Large intestine (tissue), 3 donors: ENCODE measurements around the gene PRPF8. TPM values are rescaled to one million over a fixed set of nuclear protein-coding genes. Genes with fewer than 3 reads are reported as not detected.

Experiments
- DNase-seq, 2 donors: peaks; one replicate each; pipeline versions ENCODE4 v3.0.0 to v3.0.0-alpha.2; 2013
- H3K27ac ChIP-seq: one replicate; pipeline ENCODE4 v1.5.1; 2013; ENCODE audit warnings: low read length
- H3K27me3 ChIP-seq: 2 replicates; pipeline ENCODE4 v1.6.1; 2013; ENCODE audit warnings: low read length; ENCODE audit not compliant: control insufficient read depth, insufficient read depth
- H3K36me3 ChIP-seq: 2 replicates; pipeline ENCODE4 v1.6.1; 2013; ENCODE audit warnings: low read length; ENCODE audit not compliant: control insufficient read depth, insufficient read depth
- H3K4me1 ChIP-seq: one replicate; pipeline ENCODE4 v1.6.1; 2013; ENCODE audit warnings: low read length; ENCODE audit not compliant: control insufficient read depth, insufficient read depth
- H3K4me3 ChIP-seq: one replicate; pipeline ENCODE4 v1.5.1; 2013; ENCODE audit warnings: low read length
- H3K9me3 ChIP-seq: one replicate; pipeline ENCODE4 v1.6.1; 2013; ENCODE audit warnings: mild to moderate bottlenecking, low read depth, low read length, moderate library complexity; ENCODE audit not compliant: control insufficient read depth
- WGBS: methylation state at CpG from one replicate; pipeline ENCODE4 v1.1.5; 2013; ENCODE audit warnings: low lambda C conversion rate; ENCODE audit not compliant: insufficient coverage; 5-methylcytosine and 5-hydroxymethylcytosine counted together
- polyA plus RNA-seq: library from polyadenylated mRNA; unstranded; fragments of 120-200 nt; gene quantifications from one replicate; pipeline ENCODE4 v1.2.1, GENCODE V29; 2013

The PRPF8 gene
- polyA plus RNA-seq, 1 donor: 177 TPM

DNA sequence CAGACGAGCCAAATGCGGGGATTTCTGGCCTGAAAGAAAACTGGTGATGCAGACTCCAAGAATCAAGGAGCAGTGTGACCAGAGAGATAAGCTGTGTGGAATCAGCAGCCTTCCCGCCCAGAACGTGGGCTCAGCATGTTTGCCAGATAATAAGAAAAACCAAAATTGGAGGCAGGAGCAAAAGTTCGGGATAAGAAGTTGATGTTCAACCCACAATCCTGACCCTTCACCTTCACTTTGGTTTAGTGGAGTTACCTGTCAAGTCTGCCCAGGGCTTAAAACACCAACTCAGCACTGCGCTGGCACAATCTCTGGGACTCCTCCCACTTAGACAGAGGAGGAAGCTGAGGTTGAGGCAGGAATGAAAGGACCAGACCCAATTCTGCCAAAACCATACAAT is 59.1 kb downstream of the PRPF8 start:
- Histone ChIP-seq H3K4me3 (no peak overlapping the region), H3K9me3 (no peaks in the 10 kb centered on the region), H3K36me3 (peaks cover 18% of the 10 kb centered on the region), H3K27ac (peak overlapping the region; percentile 77), H3K27me3 (peaks cover 5% of the 10 kb centered on the region), H3K4me1 (peaks cover 43% of the 10 kb centered on the region)
- no CpG with 5 or more reads among the region's 6 CpGs for WGBS
- peak; percentile 73 to 84 for DNase-seq

DNA sequence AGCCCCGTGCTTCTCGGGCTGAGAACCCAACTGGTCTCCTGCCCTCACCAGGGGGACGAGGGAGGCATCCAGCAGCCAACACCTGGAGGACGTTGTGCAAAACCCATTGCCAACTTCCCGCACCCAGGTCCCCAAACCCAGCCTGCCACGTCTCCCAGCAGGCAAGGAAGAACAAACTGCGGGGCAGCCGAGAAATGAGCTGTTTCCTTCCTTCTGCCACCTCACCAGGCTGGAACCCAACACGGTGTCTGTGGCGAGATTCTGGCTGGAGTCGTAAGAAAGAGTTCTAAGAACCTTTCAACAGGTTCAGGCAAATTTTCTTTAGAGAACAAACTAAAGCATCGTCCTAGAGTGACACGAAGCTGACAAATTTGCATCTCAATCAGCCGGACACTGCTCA is 59.6 kb downstream of the PRPF8 start:
- H3K27ac ChIP-seq: peak overlapping the region; percentile 77
- no peaks in the 10 kb centered on the region for H3K9me3 ChIP-seq
- no peak for DNase-seq
- H3K36me3 ChIP-seq: peaks cover 22% of the 10 kb centered on the region
- H3K4me1 ChIP-seq: peaks cover 42% of the 10 kb centered on the region
- peaks cover 5% of the 10 kb centered on the region for H3K27me3 ChIP-seq
- WGBS: no CpG with 5 or more reads among the region's 14 CpGs
- no peak overlapping the region for H3K4me3 ChIP-seq

DNA sequence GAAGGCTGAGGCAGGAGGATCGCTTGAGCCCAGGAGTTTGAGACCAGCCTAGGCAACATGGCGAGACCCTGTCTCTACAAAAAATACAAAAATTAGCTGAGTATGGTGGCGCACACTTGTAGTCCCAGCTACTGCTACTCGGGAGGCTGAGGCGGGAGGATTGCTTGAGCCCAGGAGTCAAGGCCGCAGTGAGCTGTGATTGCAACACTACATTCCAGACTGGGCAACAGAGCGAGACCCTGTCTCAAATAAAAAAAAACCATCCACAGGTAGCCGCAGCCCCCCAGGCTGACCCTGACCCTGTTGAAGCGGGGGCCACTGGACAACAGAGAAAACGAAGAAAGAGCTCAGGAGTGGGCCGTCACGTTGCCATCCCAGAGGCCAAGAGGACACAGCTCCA is 60.0 kb downstream of the PRPF8 start:
- Histone ChIP-seq H3K9me3 (no peaks in the 10 kb centered on the region), H3K4me1 (peaks cover 38% of the 10 kb centered on the region)
- whole genome bisulfite sequencing: no CpG with 5 or more reads among the region's 12 CpGs

DNA sequence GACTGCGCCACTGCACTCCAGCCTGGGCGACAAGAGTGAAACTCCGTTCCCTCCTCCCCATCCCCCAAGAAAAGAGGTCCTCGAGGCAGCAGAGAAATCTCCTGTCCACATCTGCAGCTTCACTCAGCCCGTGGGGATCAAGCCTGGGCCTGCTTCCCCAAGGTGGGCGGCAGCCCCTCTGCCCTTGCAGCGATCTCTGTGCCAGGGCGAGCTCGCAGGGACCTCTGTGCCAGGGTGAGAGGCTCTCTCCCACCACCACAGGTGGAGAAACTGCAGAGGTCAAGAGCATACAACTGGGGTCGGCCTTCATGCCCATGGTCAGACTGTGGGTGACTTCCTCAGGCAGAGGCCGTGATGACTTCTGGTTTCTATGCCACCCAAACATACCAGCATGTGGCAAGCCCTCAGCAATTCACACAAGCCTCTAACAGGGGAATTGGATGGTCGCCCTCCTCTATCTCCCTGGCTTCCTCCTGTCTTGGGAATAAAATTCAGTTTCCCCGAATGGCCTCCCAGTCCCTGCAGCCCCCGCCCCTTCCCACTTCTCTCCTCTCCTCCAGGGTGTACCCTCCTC is 61.5 kb downstream of the PRPF8 start:
- peaks cover 37% of the 10 kb centered on the region for H3K4me1 ChIP-seq
- no peak for DNase-seq
- H3K36me3 ChIP-seq: peaks cover 26% of the 10 kb centered on the region
- WGBS: no CpG with 5 or more reads among the region's 14 CpGs
- no peaks in the 10 kb centered on the region for H3K9me3 ChIP-seq
- H3K27ac ChIP-seq: no peak overlapping the region
- H3K27me3 ChIP-seq: no peaks in the 10 kb centered on the region
- no peak overlapping the region for H3K4me3 ChIP-seq

More for the DNA sequence above, 60.0 kb downstream of the PRPF8 start:
- H3K27ac ChIP-seq: peak overlapping the region; percentile 77
- no peak for DNase-seq
- peaks cover 3% of the 10 kb centered on the region for H3K27me3 ChIP-seq
- no peak overlapping the region for H3K4me3 ChIP-seq
- peaks cover 23% of the 10 kb centered on the region for H3K36me3 ChIP-seq

DNA sequence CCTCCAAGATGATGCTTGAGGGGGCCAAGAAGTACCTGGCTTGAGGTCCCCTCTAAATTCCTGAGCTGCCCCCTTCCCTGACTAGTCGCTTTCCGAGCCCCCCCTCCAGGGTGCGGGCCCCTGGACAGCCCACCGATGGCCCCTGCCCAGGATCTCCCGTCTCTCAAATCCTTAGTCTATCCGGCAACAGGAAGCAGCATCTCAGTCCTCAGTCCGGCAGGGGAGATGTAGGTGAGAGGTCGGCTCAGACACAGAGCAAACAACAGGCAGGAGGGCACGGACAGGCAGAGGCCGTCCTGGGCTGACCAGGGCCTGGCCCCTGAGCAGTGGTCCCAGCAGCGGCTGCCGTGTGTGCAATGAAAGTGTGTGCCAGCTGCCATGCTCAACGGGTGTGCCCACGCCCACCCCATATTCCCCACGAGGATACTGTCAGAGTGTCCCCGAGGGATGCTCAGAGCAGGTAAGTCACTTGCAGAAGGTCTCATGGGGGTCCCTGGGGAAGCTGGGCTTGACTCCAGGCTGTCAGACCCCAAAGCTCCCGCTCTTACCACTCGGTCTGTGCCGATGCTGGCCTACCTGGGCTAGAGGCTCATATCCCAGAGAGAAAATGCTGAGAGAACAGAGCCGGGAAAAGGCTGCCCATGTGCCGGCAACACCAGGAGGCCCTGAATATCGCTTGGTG is 63.3 kb downstream of the PRPF8 start:
- Histone ChIP-seq H3K36me3 (peaks cover 30% of the 10 kb centered on the region), H3K9me3 (no peaks in the 10 kb centered on the region), H3K27me3 (no peaks in the 10 kb centered on the region), H3K27ac (no peak overlapping the region), H3K4me1 (peaks cover 31% of the 10 kb centered on the region), H3K4me3 (no peak overlapping the region)
- no CpG with 5 or more reads among the region's 22 CpGs for WGBS
- DNase-seq: no peak

DNA sequence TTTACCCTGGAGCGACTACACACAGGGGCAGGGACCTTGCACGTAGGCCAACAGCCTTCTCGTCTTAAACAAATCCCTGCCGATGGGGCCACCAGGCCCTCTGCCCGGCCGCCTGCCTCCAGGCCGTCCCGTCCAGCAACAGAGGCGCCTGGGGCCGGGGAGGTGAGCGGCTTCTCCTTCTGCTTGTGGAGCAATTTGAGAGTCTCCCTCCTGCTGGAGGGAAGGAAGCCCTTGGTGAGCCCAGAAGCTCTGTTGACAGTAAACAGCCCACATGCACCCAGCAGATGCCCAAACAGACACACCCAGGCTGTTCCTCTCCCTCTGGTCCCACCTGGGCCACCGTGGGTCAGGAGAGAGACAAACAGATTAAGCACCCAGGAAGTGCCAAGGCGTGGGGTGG is 64.2 kb downstream of the PRPF8 start:
- Histone ChIP-seq H3K27ac (no peak overlapping the region), H3K4me1 (peaks cover 29% of the 10 kb centered on the region), H3K9me3 (no peaks in the 10 kb centered on the region), H3K4me3 (no peak overlapping the region), H3K27me3 (no peaks in the 10 kb centered on the region), H3K36me3 (peaks cover 34% of the 10 kb centered on the region)
- WGBS: no CpG with 5 or more reads among the region's 13 CpGs
- DNase-seq: no peak

DNA sequence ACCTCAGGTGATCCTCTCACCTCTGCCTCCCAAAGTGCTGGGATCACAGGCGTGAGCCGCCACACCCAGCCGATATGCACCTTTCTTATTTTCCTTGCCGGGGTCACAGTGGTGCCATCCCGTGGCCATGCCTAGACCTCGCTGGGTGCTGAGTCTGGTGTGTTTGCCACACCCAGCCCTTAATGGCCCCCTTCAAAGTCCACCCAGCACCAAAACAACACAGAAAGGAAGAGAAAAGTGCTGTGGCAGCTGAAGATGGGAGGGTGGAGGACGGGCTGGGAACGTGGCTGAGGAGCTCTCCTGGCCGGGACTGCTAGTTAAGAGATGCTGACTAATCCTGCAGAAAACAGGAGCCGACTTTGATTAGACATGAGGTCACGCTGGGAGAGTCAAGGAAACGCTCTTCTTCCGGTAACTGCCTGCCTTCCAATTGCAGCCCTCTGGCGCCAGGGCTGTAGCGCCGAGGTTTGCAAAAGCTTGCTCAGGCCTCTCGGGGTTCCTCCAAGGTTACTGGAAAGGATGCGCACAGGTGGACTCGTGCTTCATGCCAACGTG is 67.0 kb downstream of the PRPF8 start:
- peak overlapping the region; percentile 80 for H3K27ac ChIP-seq
- no CpG with 5 or more reads among the region's 20 CpGs for WGBS
- H3K9me3 ChIP-seq: no peaks in the 10 kb centered on the region
- DNase-seq: peak; percentile 94 to 97
- peaks cover 14% of the 10 kb centered on the region for H3K4me1 ChIP-seq
- H3K4me3 ChIP-seq: no peak overlapping the region
- H3K27me3 ChIP-seq: no peaks in the 10 kb centered on the region
- H3K36me3 ChIP-seq: peaks cover 43% of the 10 kb centered on the region

DNA sequence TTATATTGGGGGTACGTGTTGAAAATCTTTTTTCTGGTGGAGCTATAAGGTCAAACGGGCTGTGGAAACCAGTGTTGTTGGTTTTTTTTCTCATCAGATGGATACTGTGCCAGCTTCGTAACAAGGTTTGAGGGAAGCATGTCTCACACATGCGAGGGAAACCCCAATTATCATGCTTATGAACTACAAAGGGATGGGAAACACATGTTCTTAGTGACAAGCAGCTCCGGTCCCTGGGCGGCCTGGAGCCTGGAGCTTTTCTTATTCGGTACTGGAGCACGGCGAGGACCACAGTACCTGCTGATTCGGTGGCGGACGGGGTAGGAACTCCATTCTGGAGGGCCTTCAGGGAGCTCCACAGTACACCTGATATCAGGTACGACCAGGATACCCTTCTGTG is 68.6 kb downstream of the PRPF8 start:
- H3K4me1 ChIP-seq: peaks cover 11% of the 10 kb centered on the region
- no peak overlapping the region for H3K4me3 ChIP-seq
- H3K9me3 ChIP-seq: no peaks in the 10 kb centered on the region
- H3K36me3 ChIP-seq: peaks cover 42% of the 10 kb centered on the region
- H3K27ac ChIP-seq: no peak overlapping the region
- no peak for DNase-seq
- 100% methylated on average over 1 of the region's 13 CpGs for WGBS
- H3K27me3 ChIP-seq: no peaks in the 10 kb centered on the region

DNA sequence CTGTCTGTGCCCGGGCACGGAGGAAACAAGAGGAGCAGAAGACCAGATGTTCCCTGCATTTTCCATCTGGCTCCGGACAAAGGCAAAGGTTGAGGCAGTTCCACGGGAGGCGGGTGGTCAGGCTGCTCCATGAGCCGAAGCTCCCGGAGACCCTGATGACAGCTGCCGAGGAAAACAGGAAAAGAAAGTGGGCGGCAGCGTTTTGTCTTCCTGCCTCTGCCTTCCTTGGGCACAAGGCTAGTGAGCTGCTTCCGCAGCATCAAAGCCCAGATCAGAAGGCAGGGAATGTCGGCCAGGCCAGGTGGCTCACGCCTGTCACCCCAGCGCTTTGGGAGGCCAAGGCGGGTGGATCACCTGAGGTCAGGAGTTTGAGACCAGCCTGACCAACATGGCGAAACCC is 72.3 kb downstream of the PRPF8 start:
- Histone ChIP-seq H3K36me3 (peaks cover 46% of the 10 kb centered on the region), H3K4me1 (no peaks in the 10 kb centered on the region), H3K9me3 (no peaks in the 10 kb centered on the region), H3K27ac (no peak overlapping the region), H3K4me3 (no peak overlapping the region), H3K27me3 (no peaks in the 10 kb centered on the region)
- no peak for DNase-seq
- no CpG with 5 or more reads among the region's 16 CpGs for WGBS

DNA sequence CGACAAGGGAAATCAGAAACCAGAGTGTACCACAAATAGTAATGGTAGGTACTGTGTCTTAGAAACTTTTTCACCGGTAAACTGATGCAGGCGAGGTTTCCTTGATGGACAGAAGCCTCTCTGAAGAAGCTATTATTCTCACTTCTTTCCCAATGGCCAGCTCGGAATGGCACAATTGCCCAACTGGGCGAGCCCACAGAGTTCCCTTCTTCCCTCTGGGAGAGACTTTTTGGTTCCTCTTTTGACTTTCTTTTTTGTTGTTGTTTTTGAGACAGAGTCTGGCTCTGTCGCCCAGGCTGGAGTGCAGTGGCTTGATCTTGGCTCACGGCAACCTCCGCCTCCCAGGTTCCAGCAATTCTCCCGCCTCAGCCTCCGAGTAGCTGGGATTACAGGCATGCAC is 73.0 kb downstream of the PRPF8 start:
- no peak for DNase-seq
- 33% methylated on average over 1 of the region's 10 CpGs for WGBS
- Histone ChIP-seq H3K27ac (no peak overlapping the region), H3K4me1 (no peaks in the 10 kb centered on the region), H3K9me3 (no peaks in the 10 kb centered on the region), H3K27me3 (no peaks in the 10 kb centered on the region), H3K36me3 (peaks cover 52% of the 10 kb centered on the region), H3K4me3 (no peak overlapping the region)
